HG02938 (cell line): ENCODE results near the gene DCXR.
"Not testable (repeated sequence)": the region's sequence is repeated elsewhere in the genome, so short reads cannot be mapped to it uniquely, and the experiment has no call there.

Experiments used
- ATAC-seq: cut with Tn5 transposase; IDR thresholded peaks from one replicate; pipeline ENCODE4 v1.9.1; 2021; ENCODE audit warnings: mild to moderate bottlenecking, moderate library complexity; ENCODE audit not compliant: unreplicated experiment

The DCXR gene

GRCh38 chr17:82042649-82043048 lies 5.2 kb upstream of the DCXR start:
- no peak for ATAC-seq

- no peak for ATAC-seq
These were observed 3.8 kb upstream of the DCXR start for GRCh38 chr17:82041144-82041814.

- ATAC-seq = no peak
These were observed 2.3 kb upstream of the DCXR start for GRCh38 chr17:82039695-82040299.

GRCh38 chr17:82038796-82039409 lies 1.4 kb upstream of the DCXR start:
- not testable (repeated sequence) for ATAC-seq

- no peak for ATAC-seq
These were observed 345 bp upstream of the DCXR start for GRCh38 chr17:82037889-82038195.

GRCh38 chr17:82036634-82037091 lies 834 bp downstream of the DCXR start:
- peak; percentile 8 for ATAC-seq

GRCh38 chr17:82035956-82036633 lies 1.4 kb downstream of the DCXR start:
- ATAC-seq = no peak

- no peak for ATAC-seq
These were observed 2.0 kb downstream of the DCXR start for GRCh38 chr17:82035488-82035887.

- no peak for ATAC-seq
These were observed 3.0 kb downstream of the DCXR start for GRCh38 chr17:82034371-82035011.

GRCh38 chr17:82033359-82034085 lies 4.0 kb downstream of the DCXR start:
- no peak for ATAC-seq

- no peak for ATAC-seq
These were observed 5.4 kb downstream of the DCXR start for GRCh38 chr17:82031885-82032627.

- ATAC-seq = no peak
These were observed 6.1 kb downstream of the DCXR start, which contains the start of gene RAC3 for GRCh38 chr17:82031303-82031884. Gene RAC3 (plus strand): TSS chr17:82031678. CDS start chr17:82031762, 84 bp downstream.

- ATAC-seq = no peak
These were observed 6.8 kb downstream of the DCXR start for GRCh38 chr17:82030470-82031302.

GRCh38 chr17:82029990-82030469 lies 7.5 kb downstream of the DCXR start:
- ATAC-seq = no peak

- ATAC-seq = no peak
These were observed 8.1 kb downstream of the DCXR start for GRCh38 chr17:82029391-82029790.

GRCh38 chr17:82028966-82029365 lies 8.5 kb downstream of the DCXR start:
- no peak for ATAC-seq

GRCh38 chr17:82028246-82028645 lies 9.3 kb downstream of the DCXR start:
- no peak for ATAC-seq

GRCh38 chr17:82025401-82026107 lies 11.9 kb downstream of the DCXR start:
- ATAC-seq = no peak
